ENCODE data around the gene CINP.
A peak's percentile ranks its signal among the peaks of the same experiment; 100 is the strongest.

Gene CINP

GRCh38 chr14:102319351-102320032 lies 43.2 kb downstream of the CINP start, which contains the start of gene ZNF839:
ZNF839 (plus strand) TSS chr14:102319746; CDS start chr14:102319766, 20 bp downstream.
- H3K27me3 Mint-ChIP-seq (ENCODE audit: low read depth, poor library complexity) = peaks cover 15% of the 10 kb centered on the region

GRCh38 chr14:102318781-102319276 lies 43.9 kb downstream of the CINP start:
- no peak for DNase-seq
- Mint-ChIP-seq H3K27me3 (ENCODE audit: low read depth, poor library complexity) (peaks cover 15% of the 10 kb centered on the region), H3K4me3 (peak overlapping the region; percentile 94), H3K36me3 (ENCODE audit: low read depth) (peaks cover 5% of the 10 kb centered on the region), H3K27ac (peak overlapping the region; percentile 96), H3K4me1 (peaks cover 61% of the 10 kb centered on the region), H3K9me3 (no peaks in the 10 kb centered on the region)
- no peak for TF ChIP-seq CTCF (IDR thresholded peaks at IDR 0.05)

More at GRCh38 chr14:102319351-102320032, 43.2 kb downstream of the CINP start, which contains the start of gene ZNF839:
- Mint-ChIP-seq H3K4me1 (peaks cover 54% of the 10 kb centered on the region), H3K27ac (peak within 1 kb of the TSS; percentile 96), H3K36me3 (ENCODE audit: low read depth) (peaks cover 5% of the 10 kb centered on the region), H3K9me3 (no peaks in the 10 kb centered on the region), H3K4me3 (peak within 1 kb of the TSS; percentile 94)
- peak; percentile 93 for DNase-seq
- no peak for TF ChIP-seq CTCF (IDR thresholded peaks at IDR 0.05)

GRCh38 chr14:102317564-102318248 lies 45.0 kb downstream of the CINP start:
- H3K27me3 Mint-ChIP-seq (ENCODE audit: low read depth, poor library complexity) = peaks cover 15% of the 10 kb centered on the region
- H3K27ac Mint-ChIP-seq = peak overlapping the region; percentile 94
- peaks cover 5% of the 10 kb centered on the region for H3K36me3 Mint-ChIP-seq (ENCODE audit: low read depth)
- no peak for TF ChIP-seq CTCF (IDR thresholded peaks at IDR 0.05)
- H3K4me3 Mint-ChIP-seq = peak overlapping the region; percentile 92
- DNase-seq = no peak
- H3K4me1 Mint-ChIP-seq = peaks cover 64% of the 10 kb centered on the region
- H3K9me3 Mint-ChIP-seq = no peaks in the 10 kb centered on the region

DNA sequence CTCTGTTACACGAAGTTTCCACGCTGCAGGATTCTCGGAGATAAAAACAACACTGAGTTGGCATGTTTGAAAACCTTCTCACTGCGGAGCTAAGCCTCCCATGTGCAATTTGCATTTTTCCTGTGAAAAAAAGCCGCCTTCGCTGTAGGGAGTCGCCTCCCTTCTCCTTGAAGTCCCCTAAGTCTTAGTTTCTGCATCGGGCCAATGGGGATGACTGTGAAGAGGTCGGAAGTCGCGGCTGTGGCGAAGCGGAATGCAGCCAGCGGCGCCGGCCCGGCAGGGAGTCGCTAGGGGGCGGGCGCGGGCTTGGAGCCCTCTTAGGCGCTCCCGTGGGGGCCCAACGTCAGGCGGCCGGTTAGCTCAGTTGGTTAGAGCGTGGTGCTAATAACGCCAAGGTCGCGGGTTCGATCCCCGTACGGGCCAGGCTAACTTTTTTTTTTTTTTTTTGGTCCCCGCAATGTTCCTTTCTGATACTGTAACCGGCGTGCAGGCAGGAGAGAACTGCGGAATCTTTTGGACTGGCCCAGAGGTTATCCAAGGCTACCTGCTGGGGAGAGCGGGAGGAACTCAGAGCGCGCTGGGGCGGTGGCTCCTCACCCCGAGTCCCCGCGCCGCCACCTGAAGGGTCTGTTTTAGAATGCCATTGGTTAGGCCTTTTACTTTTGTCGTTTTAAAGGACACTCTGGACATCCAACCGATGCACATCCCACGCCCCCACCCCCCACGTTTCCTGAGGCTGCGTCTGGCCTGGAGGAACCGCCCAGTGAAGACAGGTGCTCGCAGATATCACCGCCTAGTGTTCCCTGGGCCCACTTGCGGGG lies 45.7 kb downstream of the CINP start:
- no peaks in the 10 kb centered on the region for H3K9me3 Mint-ChIP-seq
- TF ChIP-seq CTCF (IDR thresholded peaks at IDR 0.05) = peak; percentile 60
- peaks cover 4% of the 10 kb centered on the region for H3K36me3 Mint-ChIP-seq (ENCODE audit: low read depth)
- peak overlapping the region; percentile 94 for H3K27ac Mint-ChIP-seq
- H3K4me1 Mint-ChIP-seq = peaks cover 64% of the 10 kb centered on the region
- peak; percentile 98 for DNase-seq
- H3K27me3 Mint-ChIP-seq (ENCODE audit: low read depth, poor library complexity) = peaks cover 15% of the 10 kb centered on the region
- peak overlapping the region; percentile 92 for H3K4me3 Mint-ChIP-seq

GRCh38 chr14:102316338-102316742 lies 46.4 kb downstream of the CINP start:
- H3K4me3 Mint-ChIP-seq = peak overlapping the region; percentile 92
- peaks cover 64% of the 10 kb centered on the region for H3K4me1 Mint-ChIP-seq

More at GRCh38 chr14:102316338-102316742, 46.4 kb downstream of the CINP start:
- no peak for TF ChIP-seq CTCF (IDR thresholded peaks at IDR 0.05)
- DNase-seq = peak; percentile 24
- Mint-ChIP-seq H3K9me3 (no peaks in the 10 kb centered on the region), H3K27ac (peak overlapping the region; percentile 94), H3K36me3 (ENCODE audit: low read depth) (no peaks in the 10 kb centered on the region), H3K27me3 (ENCODE audit: low read depth, poor library complexity) (peaks cover 15% of the 10 kb centered on the region)
